ENCODE measurements around the gene CAMK2G.

DNA sequence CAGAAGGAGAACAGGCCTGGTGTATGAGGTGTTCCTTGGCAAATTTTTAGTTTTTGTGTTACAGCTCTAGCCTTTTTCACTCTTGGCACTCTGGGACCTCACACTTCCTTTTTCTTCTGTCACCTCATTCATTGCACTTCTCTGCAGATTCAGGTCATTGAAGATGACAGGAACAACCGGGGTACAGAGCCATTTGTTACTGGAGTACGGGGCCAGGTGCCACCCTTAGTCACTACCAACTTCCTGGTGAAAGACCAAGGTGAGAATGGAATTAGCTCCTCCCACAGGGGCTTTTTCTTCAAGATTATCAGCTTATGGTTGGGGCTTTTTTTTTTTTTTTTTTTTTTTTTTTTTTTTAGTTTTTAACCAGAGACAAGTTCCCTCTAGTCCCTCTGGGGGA is 111.0 kb downstream of the CAMK2G start:
- TF ChIP-seq, protein P1, sequence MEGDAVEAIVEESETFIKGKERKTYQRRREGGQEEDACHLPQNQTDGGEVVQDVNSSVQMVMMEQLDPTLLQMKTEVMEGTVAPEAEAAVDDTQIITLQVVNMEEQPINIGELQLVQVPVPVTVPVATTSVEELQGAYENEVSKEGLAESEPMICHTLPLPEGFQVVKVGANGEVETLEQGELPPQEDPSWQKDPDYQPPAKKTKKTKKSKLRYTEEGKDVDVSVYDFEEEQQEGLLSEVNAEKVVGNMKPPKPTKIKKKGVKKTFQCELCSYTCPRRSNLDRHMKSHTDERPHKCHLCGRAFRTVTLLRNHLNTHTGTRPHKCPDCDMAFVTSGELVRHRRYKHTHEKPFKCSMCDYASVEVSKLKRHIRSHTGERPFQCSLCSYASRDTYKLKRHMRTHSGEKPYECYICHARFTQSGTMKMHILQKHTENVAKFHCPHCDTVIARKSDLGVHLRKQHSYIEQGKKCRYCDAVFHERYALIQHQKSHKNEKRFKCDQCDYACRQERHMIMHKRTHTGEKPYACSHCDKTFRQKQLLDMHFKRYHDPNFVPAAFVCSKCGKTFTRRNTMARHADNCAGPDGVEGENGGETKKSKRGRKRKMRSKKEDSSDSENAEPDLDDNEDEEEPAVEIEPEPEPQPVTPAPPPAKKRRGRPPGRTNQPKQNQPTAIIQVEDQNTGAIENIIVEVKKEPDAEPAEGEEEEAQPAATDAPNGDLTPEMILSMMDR (IDR thresholded peaks at IDR 0.05), result no peak
- TF ChIP-seq POLR2A (IDR thresholded peaks at IDR 0.05), result no peak

All from right lobe of liver (tissue), 4 donors.